Ishikawa (cell line): Measurements from ENCODE around the gene PDE3A.

Source experiments
- CREB1 ChIP-seq: IDR thresholded peaks from 2 replicates; pipeline ENCODE4 v1.6.1; 2012; ENCODE audit warnings: low read depth
- REST ChIP-seq: IDR thresholded peaks from 2 replicates; pipeline ENCODE4 v1.6.1; 2012; ENCODE audit warnings: low read depth, mild to moderate bottlenecking
- TEAD4 ChIP-seq: IDR thresholded peaks from 2 replicates; pipeline ENCODE4 v1.6.1; 2012

GRCh38 chr12:20602641-20603391 lies 234.5 kb downstream of the PDE3A start:
- TF ChIP-seq TEAD4: peak; percentile 69; the same call in 1 of the 2 replicates
- no peak; the same call in 1 of the 2 replicates for TF ChIP-seq CREB1
- TF ChIP-seq REST: no peak
